HFF-Myc (cell line): Measurements from ENCODE around the gene RHBDF1.

ENCODE experiments used
- DNase-seq: peaks from one replicate; pipeline ENCODE4 v3.0.0-alpha.2; 2011; ENCODE audit warnings: low read depth; ENCODE audit errors: extremely low read depth
- H3K4me3 ChIP-seq: replicated peaks from 2 replicates; pipeline ENCODE4 v1.5.1; 2011; ENCODE audit warnings: low read depth, mild to moderate bottlenecking, control low read depth, low read length
- TF ChIP-seq, protein P1 (sequence below): IDR thresholded peaks from 2 replicates; pipeline ENCODE4 v1.5.1; 2012; ENCODE audit warnings: mild to moderate bottlenecking, low read depth, low read length, control low read depth; ENCODE audit errors: missing control alignments

Gene RHBDF1

DNA sequence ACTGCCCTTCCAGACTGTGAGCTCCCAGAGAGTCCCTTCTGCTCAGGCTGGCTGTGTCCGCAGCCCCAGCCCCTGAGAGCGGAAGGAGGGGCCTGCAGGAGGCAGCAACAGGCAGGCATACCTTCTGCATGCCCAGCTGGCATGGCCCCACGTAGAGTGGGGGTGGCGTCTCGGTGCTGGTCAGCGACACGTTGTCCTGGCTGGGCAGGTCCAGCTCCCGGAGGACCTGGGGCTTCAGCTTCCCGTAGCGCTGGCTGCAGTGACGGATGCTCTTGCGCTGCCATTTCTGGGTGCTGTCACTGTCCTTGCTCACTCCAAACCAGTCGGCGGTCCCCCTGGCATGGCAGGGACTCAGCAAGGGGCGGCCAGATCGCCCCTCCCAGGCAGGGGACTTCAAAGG is 9.0 kb downstream of the RHBDF1 start:
- TF ChIP-seq, protein P1, sequence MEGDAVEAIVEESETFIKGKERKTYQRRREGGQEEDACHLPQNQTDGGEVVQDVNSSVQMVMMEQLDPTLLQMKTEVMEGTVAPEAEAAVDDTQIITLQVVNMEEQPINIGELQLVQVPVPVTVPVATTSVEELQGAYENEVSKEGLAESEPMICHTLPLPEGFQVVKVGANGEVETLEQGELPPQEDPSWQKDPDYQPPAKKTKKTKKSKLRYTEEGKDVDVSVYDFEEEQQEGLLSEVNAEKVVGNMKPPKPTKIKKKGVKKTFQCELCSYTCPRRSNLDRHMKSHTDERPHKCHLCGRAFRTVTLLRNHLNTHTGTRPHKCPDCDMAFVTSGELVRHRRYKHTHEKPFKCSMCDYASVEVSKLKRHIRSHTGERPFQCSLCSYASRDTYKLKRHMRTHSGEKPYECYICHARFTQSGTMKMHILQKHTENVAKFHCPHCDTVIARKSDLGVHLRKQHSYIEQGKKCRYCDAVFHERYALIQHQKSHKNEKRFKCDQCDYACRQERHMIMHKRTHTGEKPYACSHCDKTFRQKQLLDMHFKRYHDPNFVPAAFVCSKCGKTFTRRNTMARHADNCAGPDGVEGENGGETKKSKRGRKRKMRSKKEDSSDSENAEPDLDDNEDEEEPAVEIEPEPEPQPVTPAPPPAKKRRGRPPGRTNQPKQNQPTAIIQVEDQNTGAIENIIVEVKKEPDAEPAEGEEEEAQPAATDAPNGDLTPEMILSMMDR: no peak
- no peak for DNase-seq
- H3K4me3 ChIP-seq: no peak overlapping the region

DNA sequence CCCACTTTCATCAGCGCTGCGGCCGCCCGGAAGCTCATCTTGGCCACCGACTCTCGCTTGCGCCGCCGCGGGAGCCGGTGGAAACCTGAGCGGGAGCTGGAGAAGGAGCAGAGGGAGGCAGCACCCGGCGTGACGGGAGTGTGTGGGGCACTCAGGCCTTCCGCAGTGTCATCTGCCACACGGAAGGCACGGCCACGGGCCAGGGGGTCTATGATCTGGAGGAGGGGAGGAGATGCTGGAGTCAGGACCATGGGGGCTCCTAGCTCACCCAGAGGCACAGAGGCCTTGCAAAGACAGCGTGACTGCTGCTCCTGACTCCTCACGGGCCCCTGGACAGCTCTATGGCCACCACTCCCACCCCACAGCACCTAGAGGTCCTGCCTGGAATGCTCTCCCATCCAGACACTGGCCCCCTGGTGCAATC is 9.5 kb downstream of the RHBDF1 start:
- DNase-seq: no peak

DNA sequence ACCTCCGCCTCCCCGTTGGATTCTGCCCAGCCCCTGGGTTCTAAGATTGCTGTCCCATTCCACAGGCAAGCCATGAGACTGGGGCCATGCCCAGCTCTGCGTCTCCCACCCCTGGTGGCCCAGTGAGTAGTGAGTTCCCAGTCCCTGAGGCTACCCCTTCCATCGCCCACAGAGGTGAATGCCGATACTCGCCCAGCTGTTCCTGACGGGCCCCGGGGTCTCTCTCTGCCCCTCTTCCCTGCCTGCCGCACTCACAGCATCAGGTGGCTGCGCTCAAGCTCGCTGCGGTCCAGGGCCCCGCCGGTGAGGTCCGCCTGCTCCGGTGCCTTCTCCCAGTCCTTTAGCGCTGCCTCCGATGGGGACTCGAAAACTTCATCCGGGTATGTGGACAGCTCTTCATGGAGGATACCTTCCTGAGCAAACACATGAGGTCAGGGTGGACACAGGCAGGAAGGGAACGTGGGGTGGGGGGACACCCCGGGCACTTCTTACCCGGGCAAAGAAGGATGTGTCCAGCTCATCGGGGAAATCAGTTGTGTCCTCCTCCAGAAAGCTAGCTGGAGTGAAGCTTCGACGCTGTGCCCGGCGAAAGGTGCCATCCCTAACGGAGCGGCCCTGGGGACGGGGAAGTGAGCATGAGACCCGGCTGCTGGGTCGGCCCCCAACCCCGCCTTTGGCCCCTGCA is 10.0 kb downstream of the RHBDF1 start:
- DNase-seq: no peak
- no peak overlapping the region for H3K4me3 ChIP-seq
- TF ChIP-seq, protein P1: no peak

More for the DNA sequence above, 9.5 kb downstream of the RHBDF1 start:
- TF ChIP-seq, protein P1: no peak
- H3K4me3 ChIP-seq: no peak overlapping the region

- DNase-seq: no peak
- TF ChIP-seq, protein P1: no peak
- no peak overlapping the region for H3K4me3 ChIP-seq
Measured at GRCh38 chr16:61879-62281, 10.6 kb downstream of the RHBDF1 start.

GRCh38 chr16:60929-61878 is 11.2 kb downstream of the RHBDF1 start:
- no peak for DNase-seq
- H3K4me3 ChIP-seq: no peak overlapping the region
- TF ChIP-seq, protein P1: no peak

GRCh38 chr16:60166-60565 is 12.3 kb downstream of the RHBDF1 start:
- no peak for DNase-seq
- TF ChIP-seq, protein P1: no peak
- H3K4me3 ChIP-seq: no peak overlapping the region
